ENCODE results near the gene CDKN1C.

GRCh38 chr11:2844996-2845395 is 40.6 kb downstream of the CDKN1C start:
- TF ChIP-seq CTCF (IDR thresholded peaks at IDR 0.05; ENCODE audit: low read depth, low read length): no peak
- TF ChIP-seq MAX (IDR thresholded peaks at IDR 0.05; ENCODE audit: low read depth, low read length): no peak
- no peak for TF ChIP-seq MYC (IDR thresholded peaks at IDR 0.05; ENCODE audit: low read depth, low read length)
